GM18907 (cell line): ENCODE results near the gene F13A1.

Experiments
- ATAC-seq: cut with Tn5 transposase; IDR thresholded peaks from one replicate; pipeline ENCODE4 v1.9.1; 2021; ENCODE audit warnings: mild to moderate bottlenecking, moderate library complexity; ENCODE audit not compliant: unreplicated experiment

The F13A1 gene

GRCh38 chr6:6248651-6249050 is 71.8 kb downstream of the F13A1 start:
- ATAC-seq = peak; percentile 67

DNA sequence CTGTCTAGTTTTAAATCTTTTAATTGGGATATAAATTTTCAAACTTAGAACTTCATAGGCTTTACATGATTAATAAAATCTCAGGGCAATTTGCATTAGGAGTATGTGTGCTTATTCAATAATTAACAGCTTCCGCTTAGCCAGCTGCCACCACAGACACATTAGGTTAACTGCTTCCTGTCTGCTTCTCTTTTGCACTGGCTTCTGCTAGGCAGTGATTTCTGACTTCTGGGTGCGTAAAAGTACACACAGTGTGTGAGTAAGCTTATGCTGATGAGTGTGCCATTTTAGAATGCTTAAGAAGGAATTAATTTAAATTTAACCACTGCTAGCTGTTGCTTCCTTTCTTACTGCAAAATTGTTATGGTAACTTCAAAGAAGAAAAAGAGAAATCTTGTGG is 73.9 kb downstream of the F13A1 start:
- peak; percentile 85 for ATAC-seq

DNA sequence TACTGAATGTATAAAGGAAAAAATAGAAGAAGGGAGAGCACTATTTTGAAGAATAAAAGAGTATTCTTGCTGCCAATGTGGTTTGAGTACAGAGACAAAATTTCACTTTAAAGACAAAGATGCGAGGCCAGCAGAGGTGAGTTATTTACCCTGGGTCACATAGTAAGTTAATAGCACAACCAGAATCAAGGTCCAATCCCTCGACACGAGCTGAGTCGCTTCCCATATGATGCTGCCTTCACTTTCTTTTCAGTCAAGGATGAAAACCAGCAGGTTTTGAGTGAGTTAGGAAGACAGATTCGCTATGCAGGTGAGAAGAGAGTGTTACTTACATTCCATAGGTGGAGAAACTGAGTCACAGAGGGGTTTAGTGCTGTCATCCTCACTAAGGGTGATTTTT is 75.8 kb downstream of the F13A1 start:
- no peak for ATAC-seq

- no peak for ATAC-seq
Measured at GRCh38 chr6:6243846-6244245, 76.6 kb downstream of the F13A1 start.

DNA sequence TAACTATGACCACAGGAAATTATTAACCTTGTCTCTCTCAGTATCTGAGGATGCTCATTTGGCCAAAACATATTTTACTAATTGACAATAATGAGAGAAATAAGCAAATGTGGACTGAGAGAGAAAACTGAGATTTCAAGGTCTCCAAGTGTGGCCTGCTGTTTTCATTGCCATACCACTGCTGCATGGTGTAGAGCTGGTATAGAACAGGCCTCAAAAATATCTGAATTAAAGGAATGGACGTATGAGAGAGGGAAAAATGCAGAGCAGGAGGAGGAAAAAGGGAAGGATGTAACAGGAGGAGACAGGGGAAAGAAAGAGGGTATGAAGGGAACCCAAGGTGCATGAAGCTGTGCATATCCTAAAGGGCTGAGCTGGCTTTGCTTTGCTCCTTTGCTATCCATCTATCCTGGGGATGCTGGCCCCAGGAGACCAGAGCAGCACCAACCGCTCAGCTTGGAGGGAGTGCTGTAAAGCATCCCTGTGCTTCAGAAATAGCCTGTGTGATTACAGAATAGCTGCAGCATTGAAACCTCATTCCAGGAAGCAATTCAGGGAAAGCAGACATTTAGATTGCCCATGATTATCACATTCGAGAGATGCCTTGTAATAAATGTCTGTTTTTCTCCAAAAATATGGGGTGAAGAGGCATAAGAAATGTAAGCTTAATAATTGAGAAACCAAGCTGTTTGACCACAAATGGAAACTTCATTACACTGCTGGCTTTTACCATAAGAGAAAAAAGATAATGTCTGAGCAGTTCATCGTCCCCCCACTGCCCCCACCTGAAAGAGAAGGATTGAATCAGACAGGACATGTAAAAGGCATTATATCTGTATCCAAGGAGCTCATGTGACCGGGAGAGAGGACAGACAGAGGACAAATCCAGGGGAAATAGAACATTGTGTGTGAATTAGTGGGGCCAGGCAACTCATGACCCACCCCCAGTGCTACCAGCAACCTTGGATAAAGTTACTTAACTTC is 80.6 kb downstream of the F13A1 start:
- ATAC-seq = no peak

DNA sequence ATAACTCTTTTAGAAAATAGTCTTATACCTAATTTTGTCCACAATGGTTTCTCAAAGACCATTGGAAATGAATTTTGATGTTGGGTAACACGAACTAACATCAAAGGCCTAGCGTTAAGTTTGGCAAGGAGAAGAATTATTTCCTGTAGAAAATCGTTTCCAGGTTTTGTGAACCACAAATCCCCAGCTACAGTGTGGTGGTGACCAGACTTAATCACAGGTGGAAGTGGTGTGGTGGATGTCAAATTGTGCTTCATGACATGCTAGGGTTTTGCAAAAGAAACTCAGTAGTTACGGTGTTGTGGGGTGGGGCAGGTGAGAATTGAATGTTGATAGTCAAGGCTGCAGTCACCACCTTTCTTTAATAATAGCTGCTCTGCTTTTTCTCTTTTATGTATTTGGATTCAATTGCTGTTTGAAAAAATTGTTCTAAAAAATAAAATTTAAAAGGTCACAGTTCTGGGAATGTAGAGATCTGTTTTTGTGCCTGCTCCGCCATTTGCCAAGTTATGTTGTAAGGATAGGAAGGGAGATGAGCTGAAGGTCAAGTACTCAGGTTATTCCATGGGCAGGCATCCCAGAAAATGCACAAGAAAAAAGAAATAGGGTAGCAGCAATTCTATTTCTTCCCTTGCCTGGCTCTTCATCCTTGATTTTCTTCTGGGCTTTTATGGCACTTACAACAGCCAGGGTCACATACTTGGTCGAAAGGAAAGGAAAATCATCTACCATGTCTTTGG is 83.6 kb downstream of the F13A1 start:
- no peak for ATAC-seq

DNA sequence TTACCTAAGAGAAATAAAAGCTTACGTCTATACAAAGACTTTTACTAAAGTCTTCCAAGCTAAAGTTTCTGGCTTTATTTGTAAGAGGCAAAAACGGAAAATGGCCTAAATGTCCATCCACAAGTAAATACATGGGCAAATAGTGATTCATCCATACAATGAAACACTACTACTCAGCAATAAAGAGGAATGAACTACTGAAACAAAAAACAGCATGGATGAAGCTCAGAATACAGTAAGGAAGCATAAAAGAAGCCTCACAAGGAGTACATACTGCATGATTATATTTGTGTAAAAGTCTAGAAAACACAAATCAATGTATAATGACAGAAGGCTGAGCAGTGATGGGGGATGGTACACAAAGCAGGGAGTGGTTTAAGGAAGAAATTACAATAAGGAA is 84.7 kb downstream of the F13A1 start:
- no peak for ATAC-seq

GRCh38 chr6:6234963-6235362 is 85.5 kb downstream of the F13A1 start:
- ATAC-seq = no peak

- no peak for ATAC-seq
Measured at GRCh38 chr6:6230286-6230685, 90.2 kb downstream of the F13A1 start.

DNA sequence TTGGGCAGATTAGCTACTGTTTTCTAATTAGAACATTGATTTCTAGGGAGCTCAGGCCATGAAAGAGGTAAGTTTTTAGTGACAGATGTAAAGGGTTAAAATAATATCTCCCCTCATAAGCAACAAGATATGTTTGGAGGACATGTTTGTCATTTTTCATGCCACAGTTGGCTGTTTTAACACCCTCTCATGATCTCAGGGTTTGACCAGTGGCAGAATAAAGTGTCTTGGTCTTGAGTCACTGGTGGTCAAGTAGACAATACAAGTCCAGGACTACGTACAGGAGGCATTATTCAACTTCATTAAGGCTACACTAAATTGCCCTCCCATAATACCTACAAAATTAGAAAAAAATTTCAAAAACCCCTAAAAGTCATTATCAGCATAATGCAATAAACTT is 92.6 kb downstream of the F13A1 start:
- no peak for ATAC-seq

- ATAC-seq = no peak
Measured at GRCh38 chr6:6225885-6226529, 94.5 kb downstream of the F13A1 start.

DNA sequence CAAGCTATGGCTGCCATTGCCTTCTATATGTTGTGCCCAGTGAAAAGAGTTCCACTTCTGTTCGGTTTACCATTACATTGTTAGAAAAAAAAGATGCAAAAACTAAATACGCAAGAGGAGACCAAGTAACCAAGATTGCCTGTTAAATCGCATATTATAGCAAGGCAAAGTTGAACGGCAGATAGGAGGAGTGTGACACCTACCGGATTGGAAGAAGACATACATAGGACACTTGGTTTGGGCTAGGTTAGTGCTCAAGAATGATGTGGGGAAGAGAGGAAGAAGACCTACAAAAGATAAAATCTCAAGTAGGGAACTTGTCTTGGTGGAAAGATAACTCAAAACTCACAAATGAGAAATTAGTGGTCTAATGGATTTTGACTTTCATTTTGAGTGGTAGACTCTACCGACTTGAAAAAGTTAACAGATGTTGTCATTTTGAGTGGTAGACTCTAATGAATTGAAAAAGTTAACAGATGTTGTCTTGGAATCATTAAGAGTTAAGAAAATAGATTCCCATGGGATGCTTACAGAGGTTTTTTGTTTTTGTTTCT is 95.5 kb downstream of the F13A1 start:
- no peak for ATAC-seq

DNA sequence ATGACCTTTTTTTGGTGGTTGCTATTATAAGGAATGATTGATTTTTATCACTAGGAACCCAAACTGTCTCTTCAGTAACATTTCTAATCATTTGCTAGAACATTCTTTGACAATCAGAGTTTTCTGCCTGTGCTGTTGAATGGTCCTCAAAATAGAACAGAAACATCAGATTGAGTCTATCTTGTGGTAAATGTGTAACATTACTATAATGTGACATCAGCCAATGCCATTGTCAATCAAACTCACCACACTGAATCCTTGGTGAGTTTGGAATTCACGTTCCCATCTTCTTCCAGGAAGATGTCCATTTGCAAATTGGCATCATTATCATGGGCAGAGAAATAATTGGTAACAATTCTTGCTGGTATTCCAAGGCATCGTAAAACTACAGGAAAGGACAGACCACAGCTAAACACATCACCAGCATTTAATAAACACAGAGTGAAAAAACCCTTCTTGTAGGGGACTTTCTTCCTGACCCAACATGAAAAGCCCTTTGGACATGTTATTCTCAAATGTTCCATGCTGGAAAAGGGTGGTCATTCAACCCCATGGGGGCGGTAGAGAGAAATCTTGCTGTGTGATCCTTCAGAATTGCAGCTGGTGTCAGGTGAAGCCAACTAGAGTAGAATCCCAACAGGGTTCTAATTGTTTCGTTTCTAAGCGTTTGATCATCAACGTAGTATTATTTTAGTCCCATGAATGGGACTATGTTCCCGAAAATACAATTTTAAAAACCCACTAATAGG is 98.5 kb downstream of the F13A1 start:
- no peak for ATAC-seq

- no peak for ATAC-seq
Measured at GRCh38 chr6:6220718-6221117, 99.7 kb downstream of the F13A1 start.

- ATAC-seq = no peak
Measured at GRCh38 chr6:6219716-6220115, 100.7 kb downstream of the F13A1 start.

- no peak for ATAC-seq
Measured at GRCh38 chr6:6218759-6219085, 101.7 kb downstream of the F13A1 start.

GRCh38 chr6:6217855-6218758 is 102.4 kb downstream of the F13A1 start:
- no peak for ATAC-seq

GRCh38 chr6:6210994-6211393 is 109.5 kb downstream of the F13A1 start:
- ATAC-seq = no peak

- ATAC-seq = no peak
Measured at GRCh38 chr6:6202886-6203285, 117.6 kb downstream of the F13A1 start.

DNA sequence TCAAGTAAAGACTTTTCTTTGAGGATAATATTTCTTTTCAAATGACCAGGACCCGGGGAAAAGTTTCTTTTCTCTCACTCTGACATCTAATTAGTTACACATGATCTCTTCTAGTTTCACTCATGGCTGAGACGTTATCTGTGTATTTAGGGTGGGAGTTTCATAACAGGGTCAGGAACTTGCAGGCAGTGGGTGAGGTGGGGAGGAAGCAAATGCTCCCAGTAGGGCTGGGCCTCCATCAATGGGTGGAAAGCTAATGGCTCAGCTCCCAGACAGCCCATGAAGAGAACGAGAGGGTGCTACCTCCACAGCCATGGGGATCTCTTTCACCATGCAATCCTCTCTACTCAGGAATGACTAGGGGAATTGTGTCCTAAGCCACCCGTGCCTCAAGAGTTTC is 119.3 kb downstream of the F13A1 start:
- ATAC-seq = no peak
